Endodermal cell (in vitro differentiated cells): ENCODE measurements around the gene JMJD1C. TPM values are rescaled to one million over a fixed set of nuclear protein-coding genes. Genes with fewer than 3 reads are reported as not detected.
A peak's percentile ranks its signal among the peaks of the same experiment; 100 is the strongest.

ENCODE experiments used
- DNase-seq: peaks from one replicate; pipeline ENCODE4 v3.0.0-alpha.2; 2017
- H3K27ac ChIP-seq: 2 replicates; pipeline ENCODE4 v1.5.1; 2013; ENCODE audit warnings: mild to moderate bottlenecking, low read depth, low read length, moderate library complexity
- H3K27me3 ChIP-seq: 2 replicates; pipeline ENCODE4 v1.6.1; 2013; ENCODE audit warnings: mild to moderate bottlenecking, low read length, moderate library complexity; ENCODE audit not compliant: insufficient read depth, control insufficient read depth, poor library complexity, severe bottlenecking
- H3K36me3 ChIP-seq: 2 replicates; pipeline ENCODE4 v1.7.0; 2013; ENCODE audit warnings: mild to moderate bottlenecking, low read length, moderate library complexity; ENCODE audit not compliant: control insufficient read depth, insufficient read depth
- H3K4me1 ChIP-seq: one replicate; pipeline ENCODE4 v1.7.0; 2013; ENCODE audit warnings: low read length; ENCODE audit not compliant: control insufficient read depth, insufficient read depth
- H3K4me3 ChIP-seq: 2 replicates; pipeline ENCODE4 v1.5.1; 2013; ENCODE audit warnings: mild to moderate bottlenecking, low read length, moderate library complexity
- H3K9ac ChIP-seq: 2 replicates; pipeline ENCODE4 v1.6.1; 2013; ENCODE audit warnings: mild to moderate bottlenecking, low read length, moderate library complexity; ENCODE audit not compliant: poor library complexity, severe bottlenecking; ENCODE audit errors: extremely low read depth
- H3K9me3 ChIP-seq: 2 replicates; pipeline ENCODE4 v1.6.1; 2013; ENCODE audit warnings: mild to moderate bottlenecking, low read length, moderate library complexity; ENCODE audit not compliant: control insufficient read depth
- H3K27ac Mint-ChIP-seq: 2 replicates; pipeline ENCODE4 v1.8.0; 2020; ENCODE audit warnings: mixed read lengths
- H3K27me3 Mint-ChIP-seq: 2 replicates; pipeline ENCODE4 v1.8.0; 2021; ENCODE audit warnings: mild to moderate bottlenecking, mixed read lengths; ENCODE audit not compliant: insufficient read depth
- H3K36me3 Mint-ChIP-seq: 2 replicates; pipeline ENCODE4 v1.8.0; 2020; ENCODE audit warnings: low read depth, mixed read lengths
- H3K4me1 Mint-ChIP-seq: 2 replicates; pipeline ENCODE4 v1.8.0; 2020; ENCODE audit warnings: mixed read lengths
- H3K4me3 Mint-ChIP-seq: 2 replicates; pipeline ENCODE4 v1.8.0; 2020; ENCODE audit warnings: mild to moderate bottlenecking, moderate library complexity, mixed read lengths
- H3K9me3 Mint-ChIP-seq: 2 replicates; pipeline ENCODE4 v1.8.0; 2020; ENCODE audit warnings: mild to moderate bottlenecking, mixed read lengths
- WGBS, 2 experiments: methylation state at CpG; one replicate each; pipeline versions ENCODE4 v1.1.5 to v1.1.7; 2013; ENCODE audit warnings: missing lambda C conversion rate in 2 of 2, mixed read lengths in 1 of 2; ENCODE audit not compliant: insufficient coverage in 1 of 2, insufficient read length in 1 of 2; 5-methylcytosine and 5-hydroxymethylcytosine counted together
- total RNA-seq, 2 donors: library from RNA; stranded (reverse); fragmentation: NEBNext Ultra II Directional in 1 of 2; extraction: Animal tissue kit (Norgen Biotek cat#: 25700) in 1 of 2; gene quantifications; 2 replicates in 1 of 2; 3 replicates in 1 of 2; pipeline ENCODE4 v1.2.1, GENCODE V29; 2021
- TF ChIP-seq, protein P1 (sequence below): fragments of 200-600 bp; sonication (generic); conservative IDR thresholded peaks from 2 replicates; pipeline ENCODE4 v1.5.0; 2021; ENCODE audit warnings: antibody characterized with exemption, mild to moderate bottlenecking

Gene JMJD1C
- total RNA-seq, 2 donors from 2014 or later: 91.3 to 114 TPM

DNA sequence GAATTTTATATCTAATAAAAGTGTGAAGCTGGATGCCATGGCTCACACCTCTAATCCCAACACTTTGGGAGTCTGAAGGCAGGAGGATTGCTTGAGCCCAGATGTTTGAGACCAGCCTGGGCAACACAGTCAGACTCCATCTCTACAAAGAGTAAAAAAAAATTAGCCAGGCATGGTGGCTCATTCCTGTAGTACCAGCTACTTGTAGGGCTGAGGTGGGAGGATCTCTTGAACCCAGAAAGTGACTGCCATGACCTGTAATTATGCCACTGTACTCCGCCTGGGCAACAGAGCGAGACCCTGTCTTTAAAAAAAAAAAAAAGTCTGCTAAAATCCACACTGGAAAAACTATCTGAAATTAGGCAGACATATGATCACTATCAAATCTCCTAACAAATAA lies 7.6 kb downstream of the JMJD1C start:
- peaks cover 4% of the 10 kb centered on the region for H3K9me3 ChIP-seq

GRCh38 chr10:63457594-63457993 lies 8.2 kb downstream of the JMJD1C start:
- H3K27ac Mint-ChIP-seq: peak overlapping the region; percentile 2
- peaks cover 22% of the 10 kb centered on the region for H3K36me3 ChIP-seq
- no peak overlapping the region for H3K9ac ChIP-seq
- H3K27me3 Mint-ChIP-seq: no peaks in the 10 kb centered on the region
- H3K36me3 Mint-ChIP-seq: peaks cover 16% of the 10 kb centered on the region
- no peak overlapping the region for H3K4me3 Mint-ChIP-seq
- H3K4me1 Mint-ChIP-seq: peaks cover 12% of the 10 kb centered on the region
- no peaks in the 10 kb centered on the region for H3K27me3 ChIP-seq
- H3K27ac ChIP-seq: no peak overlapping the region
- peaks cover 6% of the 10 kb centered on the region for H3K4me1 ChIP-seq
- no peak overlapping the region for H3K4me3 ChIP-seq
- no peak for DNase-seq
- TF ChIP-seq, protein P1, sequence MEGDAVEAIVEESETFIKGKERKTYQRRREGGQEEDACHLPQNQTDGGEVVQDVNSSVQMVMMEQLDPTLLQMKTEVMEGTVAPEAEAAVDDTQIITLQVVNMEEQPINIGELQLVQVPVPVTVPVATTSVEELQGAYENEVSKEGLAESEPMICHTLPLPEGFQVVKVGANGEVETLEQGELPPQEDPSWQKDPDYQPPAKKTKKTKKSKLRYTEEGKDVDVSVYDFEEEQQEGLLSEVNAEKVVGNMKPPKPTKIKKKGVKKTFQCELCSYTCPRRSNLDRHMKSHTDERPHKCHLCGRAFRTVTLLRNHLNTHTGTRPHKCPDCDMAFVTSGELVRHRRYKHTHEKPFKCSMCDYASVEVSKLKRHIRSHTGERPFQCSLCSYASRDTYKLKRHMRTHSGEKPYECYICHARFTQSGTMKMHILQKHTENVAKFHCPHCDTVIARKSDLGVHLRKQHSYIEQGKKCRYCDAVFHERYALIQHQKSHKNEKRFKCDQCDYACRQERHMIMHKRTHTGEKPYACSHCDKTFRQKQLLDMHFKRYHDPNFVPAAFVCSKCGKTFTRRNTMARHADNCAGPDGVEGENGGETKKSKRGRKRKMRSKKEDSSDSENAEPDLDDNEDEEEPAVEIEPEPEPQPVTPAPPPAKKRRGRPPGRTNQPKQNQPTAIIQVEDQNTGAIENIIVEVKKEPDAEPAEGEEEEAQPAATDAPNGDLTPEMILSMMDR: no peak
- WGBS, 2 experiments: 83 to 100% methylated on average over 2 of the region's 2 CpGs
- H3K9me3 ChIP-seq: peaks cover 8% of the 10 kb centered on the region
- H3K9me3 Mint-ChIP-seq: peaks cover under 1% of the 10 kb centered on the region

More for the DNA sequence above, 7.6 kb downstream of the JMJD1C start:
- Histone ChIP-seq H3K4me1 (peaks cover 6% of the 10 kb centered on the region), H3K36me3 (peaks cover 17% of the 10 kb centered on the region), H3K9ac (no peak overlapping the region), H3K27me3 (no peaks in the 10 kb centered on the region), H3K27ac (no peak overlapping the region), H3K4me3 (no peak overlapping the region)
- no peak for DNase-seq
- 98 to 100% methylated on average over 2 of the region's 2 CpGs for WGBS, 2 experiments
- Mint-ChIP-seq H3K27me3 (no peaks in the 10 kb centered on the region), H3K9me3 (no peaks in the 10 kb centered on the region), H3K27ac (no peak overlapping the region), H3K4me1 (peaks cover 14% of the 10 kb centered on the region), H3K36me3 (peaks cover 15% of the 10 kb centered on the region), H3K4me3 (no peak overlapping the region)
- TF ChIP-seq, protein P1: no peak

GRCh38 chr10:63456437-63457210 lies 9.2 kb downstream of the JMJD1C start:
- H3K27me3 ChIP-seq: no peaks in the 10 kb centered on the region
- no peaks in the 10 kb centered on the region for H3K27me3 Mint-ChIP-seq
- WGBS, 2 experiments: 82 to 100% methylated on average over 1 to 2 of the region's 2 CpGs

More at GRCh38 chr10:63456437-63457210, 9.2 kb downstream of the JMJD1C start:
- H3K27ac Mint-ChIP-seq: peak overlapping the region; percentile 2
- H3K4me1 Mint-ChIP-seq: peaks cover 12% of the 10 kb centered on the region
- Histone ChIP-seq H3K9me3 (peaks cover 7% of the 10 kb centered on the region), H3K4me3 (peak overlapping the region; percentile 19), H3K36me3 (peaks cover 28% of the 10 kb centered on the region), H3K4me1 (peaks cover 6% of the 10 kb centered on the region), H3K27ac (no peak overlapping the region), H3K9ac (no peak overlapping the region)
- no peak overlapping the region for H3K4me3 Mint-ChIP-seq
- TF ChIP-seq, protein P1: no peak
- DNase-seq: no peak
- H3K9me3 Mint-ChIP-seq: peaks cover 5% of the 10 kb centered on the region
- H3K36me3 Mint-ChIP-seq: peaks cover 20% of the 10 kb centered on the region
